Aorta (tissue), 5 donors: Measurements from ENCODE around the gene SUCNR1. TPM values are rescaled to one million over a fixed set of nuclear protein-coding genes. Genes with fewer than 3 reads are reported as not detected.
A peak's percentile ranks its signal among the peaks of the same experiment; 100 is the strongest.

Source experiments
- ATAC-seq: fragments of 200-7000 bp; cut with Tn5 transposase; one replicate; pipeline ENCODE4 v1.9.1; 2022; ENCODE audit warnings: moderate library complexity; ENCODE audit not compliant: low FRiP score
- DNase-seq, 2 donors: peaks; one replicate each; pipeline ENCODE4 v3.0.0-alpha.2; 2020
- H3K27ac ChIP-seq, 2 donors: one replicate each; pipeline ENCODE4 v1.5.1; 2013; ENCODE audit warnings: low read length in 2 of 2, mild to moderate bottlenecking in 2 of 2, moderate library complexity in 2 of 2, control low read depth in 1 of 2, inconsistent platforms in 1 of 2, low read depth in 1 of 2
- H3K27me3 ChIP-seq, 2 donors: one replicate each; pipeline ENCODE4 v1.6.1; 2013; ENCODE audit warnings: control low read depth in 1 of 2, low read length in 1 of 2, mild to moderate bottlenecking in 1 of 2, moderate library complexity in 1 of 2; ENCODE audit not compliant: insufficient read depth in 2 of 2, control insufficient read depth in 1 of 2
- H3K36me3 ChIP-seq, 2 donors: one replicate each; pipeline ENCODE4 v1.6.1; 2013; ENCODE audit warnings: control low read depth in 1 of 2, low read length in 1 of 2, mild to moderate bottlenecking in 1 of 2; ENCODE audit not compliant: insufficient read depth in 2 of 2, control insufficient read depth in 1 of 2
- H3K4me1 ChIP-seq, 2 donors: one replicate each; pipeline ENCODE4 v1.6.1; 2013; ENCODE audit warnings: low read length in 2 of 2, control low read depth in 1 of 2, mild to moderate bottlenecking in 1 of 2, moderate library complexity in 1 of 2; ENCODE audit not compliant: insufficient read depth in 2 of 2, control insufficient read depth in 1 of 2
- H3K4me3 ChIP-seq, 2 donors: one replicate each; pipeline ENCODE4 v1.5.1; 2013; ENCODE audit warnings: low read length in 2 of 2, control low read depth in 1 of 2, mild to moderate bottlenecking in 1 of 2
- H3K9me3 ChIP-seq: one replicate; pipeline ENCODE4 v1.6.1; 2013; ENCODE audit warnings: mild to moderate bottlenecking, low read length; ENCODE audit not compliant: control insufficient read depth
- WGBS, 2 donors: extraction: QIAGEN DNeasy Blood & Tissue Kit; methylation state at CpG; one replicate each; pipeline ENCODE4 v1.1.7; 2013; 5-methylcytosine and 5-hydroxymethylcytosine counted together
- intact Hi-C, 2 donors: fragments of 100-400 bp; cut with DNase I; formaldehyde crosslinking; loops; one replicate each; pipeline versions ENCODE4 v1.14.2 to v1.15.0; 2022
- long read RNA-seq, 2 donors: library from polyadenylated mRNA; unstranded; transcript quantifications; one replicate each; pipeline ENCODE4 v2.0.0, GENCODE V29; 2020 to 2021
- polyA plus RNA-seq, 2 donors: library from polyadenylated mRNA; stranded (reverse); fragments of 200-250 nt; gene quantifications; one replicate each; pipeline ENCODE4 v1.2.3, GENCODE V29; 2013
- total RNA-seq, 2 donors: library from RNA; stranded (reverse); fragmentation: NEBNext Ultra II Directional; extraction: Animal tissue kit (Norgen Biotek cat#: 25700); gene quantifications; one replicate each; pipeline ENCODE4 v1.2.1, GENCODE V29; 2021
- donor health status: healthy with polysubstance abuse.
- donor health status: Bipolar disorder and iron deficiency.
- donor health status: DM: no; HTN: no; CAD: no.
- donor health status: DM: no; HTN: no; CAD: no.
- donor health status: DM: yes; HTN: yes; CAD: no.

SUCNR1 gene, protein sequence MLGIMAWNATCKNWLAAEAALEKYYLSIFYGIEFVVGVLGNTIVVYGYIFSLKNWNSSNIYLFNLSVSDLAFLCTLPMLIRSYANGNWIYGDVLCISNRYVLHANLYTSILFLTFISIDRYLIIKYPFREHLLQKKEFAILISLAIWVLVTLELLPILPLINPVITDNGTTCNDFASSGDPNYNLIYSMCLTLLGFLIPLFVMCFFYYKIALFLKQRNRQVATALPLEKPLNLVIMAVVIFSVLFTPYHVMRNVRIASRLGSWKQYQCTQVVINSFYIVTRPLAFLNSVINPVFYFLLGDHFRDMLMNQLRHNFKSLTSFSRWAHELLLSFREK
- total RNA-seq (1 to 10 TPM; 1.4 to 3.2 TPM), polyA plus RNA-seq (under 1 TPM; 0.15 to 0.88 TPM)
- long read RNA-seq, donor 1, full-length matches to known transcripts, result 8 of 9 reads
- long read RNA-seq, donor 1, partial matches to known transcripts, result 0 of 9 reads
- long read RNA-seq, donor 1, other reads (novel, unspliced or antisense), result 1 of 9 reads
- long read RNA-seq, donor 2, partial matches to known transcripts, result 0 of 1 reads
- long read RNA-seq, donor 2, other reads (novel, unspliced or antisense), result 1 of 1 reads

DNA sequence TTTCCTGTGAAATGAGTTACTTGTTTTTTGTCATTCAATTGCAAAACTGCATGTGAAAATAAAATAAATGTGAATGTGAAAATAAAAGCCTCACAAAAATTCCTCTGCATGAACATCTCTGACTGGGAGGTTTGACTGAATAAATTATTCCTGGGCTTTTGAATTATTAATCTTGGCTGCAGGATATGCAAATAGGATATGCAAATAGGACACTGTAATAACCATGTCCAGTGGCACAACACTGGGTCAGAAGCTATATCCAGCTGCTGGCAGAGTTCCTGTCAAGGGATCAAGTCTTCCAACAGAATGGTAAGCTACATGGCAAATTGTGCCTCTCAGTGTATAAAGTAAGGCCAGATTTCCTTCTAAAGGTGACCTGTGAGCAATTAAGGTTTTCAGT, at the start of gene SUCNR1:
TSS of gene SUCNR1 (plus strand) at position 246 of the 400 bp plus-strand sequence. CDS start 6,250 bp downstream, outside the sequence.
- intact Hi-C loops, result no loop called here
- Histone ChIP-seq H3K4me3 (no peak within 1 kb of the TSS), H3K36me3 (no peaks in the 10 kb centered on the region), H3K9me3 (no peaks in the 10 kb centered on the region), H3K4me1 (peaks cover 0 to 3% of the 10 kb centered on the region in 2 donors), H3K27ac (no peak within 1 kb of the TSS), H3K27me3 (no peaks in the 10 kb centered on the region)
- ATAC-seq, result no peak
- DNase-seq, result no peak

DNA sequence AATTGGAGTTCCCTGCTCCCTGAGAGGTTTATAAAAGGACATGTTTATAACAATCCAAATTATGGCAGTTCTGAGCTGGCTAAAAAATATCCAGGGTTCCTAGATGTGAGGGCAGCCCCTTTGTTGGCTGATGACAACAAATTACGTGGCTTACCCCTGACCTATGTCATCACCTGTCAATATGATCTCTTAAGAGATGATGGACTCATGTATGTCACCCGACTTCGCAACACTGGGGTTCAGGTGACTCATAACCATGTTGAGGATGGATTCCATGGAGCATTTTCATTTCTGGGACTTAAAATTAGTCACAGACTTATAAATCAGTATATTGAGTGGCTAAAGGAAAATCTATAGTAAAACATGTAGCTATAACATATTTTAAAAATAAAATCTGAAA, 45.6 kb upstream of the SUCNR1 start:
- no peaks in the 10 kb centered on the region for H3K36me3 ChIP-seq
- ATAC-seq, result no peak
- 77 to 80% methylated on average over 3 of the region's 3 CpGs for WGBS, 2 donors
- no peaks in the 10 kb centered on the region for H3K27me3 ChIP-seq
- intact Hi-C loops, result no loop called here
- H3K27ac ChIP-seq, result no peak overlapping the region
- H3K4me3 ChIP-seq, result no peak overlapping the region
- no peaks in the 10 kb centered on the region for H3K4me1 ChIP-seq
- H3K9me3 ChIP-seq, result no peaks in the 10 kb centered on the region
- DNase-seq, result no peak

DNA sequence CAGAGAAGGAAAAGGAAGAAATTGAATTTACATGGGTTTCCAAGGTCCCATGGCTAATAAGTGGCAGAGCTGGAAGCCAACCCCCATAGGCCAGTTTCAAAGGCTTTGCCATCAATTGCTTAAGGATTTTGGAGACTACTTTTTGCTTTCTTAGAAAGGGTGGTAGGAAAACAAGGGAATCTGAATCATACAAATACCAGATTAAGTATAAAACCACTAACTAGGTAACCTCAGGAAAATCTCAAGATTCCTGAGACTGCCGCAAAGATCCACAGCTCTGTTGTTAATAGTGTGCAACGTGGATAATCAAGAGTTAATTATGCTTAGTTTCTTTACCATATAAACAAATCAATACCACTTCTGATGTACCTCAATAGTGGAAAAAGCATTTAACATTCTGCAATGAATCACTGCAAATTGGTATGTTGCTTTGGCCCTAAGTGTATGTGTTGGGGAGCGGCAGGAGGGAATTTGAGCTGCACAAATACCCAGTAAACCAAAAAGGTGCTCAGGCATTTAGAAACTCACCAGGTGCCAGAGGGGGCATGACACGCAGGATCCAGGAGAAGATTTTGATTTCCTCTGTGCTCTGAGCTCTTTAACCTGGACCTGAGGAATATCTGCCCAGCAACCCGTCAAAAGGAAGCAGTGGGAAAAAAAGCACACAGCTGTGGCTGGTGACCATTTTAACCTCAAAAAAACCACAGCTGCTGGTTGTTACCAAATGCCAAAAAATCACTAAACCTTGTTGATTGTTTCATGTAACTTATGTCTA, 37.5 kb upstream of the SUCNR1 start:
- no peak overlapping the region for H3K27ac ChIP-seq
- intact Hi-C loops, result no loop called here
- no peak overlapping the region for H3K4me3 ChIP-seq
- H3K27me3 ChIP-seq, result no peaks in the 10 kb centered on the region
- H3K4me1 ChIP-seq, result peaks cover 0 to 2% of the 10 kb centered on the region in 2 donors
- WGBS, 2 donors, result 63 to 68% methylated on average over 5 of the region's 5 CpGs
- DNase-seq, result no peak
- no peaks in the 10 kb centered on the region for H3K36me3 ChIP-seq
- H3K9me3 ChIP-seq, result no peaks in the 10 kb centered on the region
- no peak for ATAC-seq

DNA sequence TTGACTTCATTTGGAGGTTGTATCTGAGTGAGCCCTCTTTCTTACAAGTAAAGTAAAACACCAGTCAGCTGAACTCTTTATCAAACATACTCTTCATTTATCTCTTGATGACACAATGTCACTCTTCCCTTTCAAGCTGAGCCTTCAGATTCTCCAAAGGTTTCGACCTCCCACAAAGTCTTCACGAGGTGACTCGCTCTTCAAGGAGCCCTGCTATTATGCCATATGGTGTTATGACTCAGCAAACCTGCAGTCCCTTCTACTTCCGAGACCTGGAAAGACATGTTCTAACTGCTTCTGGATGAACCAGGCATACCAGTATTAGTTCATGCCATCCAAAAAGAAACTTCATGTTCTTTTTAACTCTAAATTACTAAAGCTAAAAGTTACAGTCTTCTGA, 36.4 kb upstream of the SUCNR1 start:
- no peaks in the 10 kb centered on the region for H3K36me3 ChIP-seq
- 55 to 63% methylated on average over 4 of the region's 4 CpGs for WGBS, 2 donors
- intact Hi-C loops, result no loop called here
- H3K4me3 ChIP-seq, result no peak overlapping the region
- H3K27me3 ChIP-seq, result no peaks in the 10 kb centered on the region
- no peak for ATAC-seq
- no peak overlapping the region for H3K27ac ChIP-seq
- no peaks in the 10 kb centered on the region for H3K9me3 ChIP-seq
- DNase-seq, result no peak
- H3K4me1 ChIP-seq, result peaks cover 0 to 2% of the 10 kb centered on the region in 2 donors

DNA sequence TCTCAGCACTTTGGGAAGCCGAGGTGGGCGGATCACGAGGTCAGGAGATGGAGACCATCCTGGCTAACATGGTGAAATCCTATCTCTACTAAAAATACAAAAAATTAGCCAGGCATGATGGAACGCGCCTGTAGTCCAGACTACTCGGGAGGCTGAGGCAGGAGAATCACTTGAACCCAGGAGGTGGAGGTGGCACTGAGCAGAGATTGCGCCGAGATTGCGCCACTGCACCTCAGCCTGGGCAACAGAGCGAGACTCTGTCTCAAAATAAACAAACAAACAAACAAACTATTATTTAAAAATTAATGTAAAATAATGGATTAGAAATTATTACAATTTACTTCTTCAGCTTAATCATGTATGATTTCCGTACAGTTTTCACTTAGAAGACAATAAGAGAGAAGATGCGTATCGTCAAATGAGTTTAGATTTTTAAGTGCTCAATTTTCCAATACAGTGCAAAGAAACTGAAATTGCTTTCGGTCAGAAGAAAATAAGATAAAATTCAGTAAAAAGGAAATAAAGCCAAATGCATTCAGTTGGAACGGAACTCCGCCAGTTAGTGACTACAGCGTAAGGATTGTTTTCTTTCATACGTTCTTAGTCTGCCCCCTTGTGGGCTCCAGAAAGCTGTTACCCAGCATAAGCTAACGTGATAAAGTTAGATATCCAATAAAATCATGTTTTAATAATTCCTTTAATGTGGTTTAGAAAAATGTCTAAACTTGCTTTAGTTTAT, 34.7 kb upstream of the SUCNR1 start:
- peak; percentile 88 for ATAC-seq
- WGBS, 2 donors, result 52 to 54% methylated on average over 19 of the region's 19 CpGs

DNA sequence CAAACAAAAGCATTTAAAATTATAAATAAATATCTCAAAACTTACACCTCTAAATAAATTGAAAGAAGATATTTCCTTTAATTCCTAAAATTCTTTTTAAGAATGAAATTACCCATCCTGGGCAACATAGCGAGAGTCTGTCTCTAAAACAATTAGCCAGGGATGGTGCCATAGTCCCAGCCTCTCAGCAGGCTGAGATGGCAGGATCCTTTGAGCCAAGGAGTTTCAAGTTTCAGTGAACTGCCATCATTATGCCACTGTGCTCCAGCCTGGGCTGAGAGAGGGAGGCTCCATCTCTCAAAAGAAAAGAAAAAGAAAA, 34.2 kb upstream of the SUCNR1 start:
- no peak overlapping the region for H3K27ac ChIP-seq
- WGBS, 2 donors, result 83 to 84% methylated on average over 1 of the region's 1 CpG
- H3K27me3 ChIP-seq, result no peaks in the 10 kb centered on the region
- intact Hi-C loops, result loop anchor here (2.0 kb wide), 1 partner anchor 400 kb away; no protein-coding TSS in a partner anchor
- no peaks in the 10 kb centered on the region for H3K9me3 ChIP-seq
- DNase-seq (no peak), ATAC-seq (no peak)
- no peak overlapping the region for H3K4me3 ChIP-seq
- peaks cover 0 to 2% of the 10 kb centered on the region in 2 donors for H3K4me1 ChIP-seq
- H3K36me3 ChIP-seq, result no peaks in the 10 kb centered on the region

More for the DNA sequence above, 34.7 kb upstream of the SUCNR1 start:
- Histone ChIP-seq H3K9me3 (no peaks in the 10 kb centered on the region), H3K27ac (no peak overlapping the region), H3K27me3 (no peaks in the 10 kb centered on the region), H3K4me1 (peaks cover 0 to 2% of the 10 kb centered on the region in 2 donors), H3K4me3 (no peak overlapping the region), H3K36me3 (no peaks in the 10 kb centered on the region)
- DNase-seq, result no peak
- intact Hi-C loops, result loop anchor here (2.0 kb wide), 1 partner anchor 400 kb away; no protein-coding TSS in a partner anchor

DNA sequence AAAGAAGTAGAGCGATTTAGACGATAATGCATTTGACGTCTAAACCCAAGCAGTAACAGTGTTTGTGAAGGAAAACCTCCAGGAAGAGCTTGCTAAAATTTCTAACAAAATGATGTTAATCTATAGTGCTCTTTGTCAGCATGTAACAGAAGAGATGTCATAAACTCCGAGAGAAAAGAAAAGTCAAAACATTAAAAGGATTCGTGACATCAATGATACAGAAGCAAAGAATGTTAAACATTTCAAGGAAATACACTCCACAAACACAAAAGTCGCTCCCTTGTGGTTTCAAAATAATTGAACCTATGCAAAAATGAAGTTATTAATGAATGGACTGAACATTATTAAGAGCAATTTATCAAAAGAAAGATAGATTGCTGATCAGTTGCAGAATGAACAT, 31.6 kb upstream of the SUCNR1 start:
- Histone ChIP-seq H3K9me3 (no peaks in the 10 kb centered on the region), H3K4me3 (no peak overlapping the region), H3K36me3 (no peaks in the 10 kb centered on the region), H3K4me1 (peaks cover 0 to 2% of the 10 kb centered on the region in 2 donors), H3K27ac (no peak overlapping the region), H3K27me3 (no peaks in the 10 kb centered on the region)
- DNase-seq, result no peak
- intact Hi-C loops, result no loop called here
- whole genome bisulfite sequencing, 2 donors, result 83 to 85% methylated on average over 6 of the region's 6 CpGs
- no peak for ATAC-seq

DNA sequence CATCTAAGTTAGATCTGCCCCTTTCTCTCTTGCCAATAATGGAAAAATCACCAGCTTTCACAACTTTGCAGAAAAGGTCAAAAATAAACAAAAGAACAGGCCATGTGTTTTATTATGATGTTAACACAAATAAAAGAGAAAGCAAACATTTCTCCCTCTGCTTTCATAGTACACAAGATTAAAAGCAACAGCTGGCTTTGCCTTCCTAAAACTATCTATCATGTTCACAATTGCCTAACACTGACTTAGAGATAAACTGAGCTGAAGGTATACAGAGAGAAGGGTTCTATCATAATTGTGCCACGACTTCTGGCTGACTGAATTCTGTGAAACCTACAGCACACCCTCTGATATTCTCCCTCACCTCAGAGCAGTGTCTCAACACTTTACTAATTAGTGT, 30.2 kb upstream of the SUCNR1 start:
- Histone ChIP-seq H3K27me3 (no peaks in the 10 kb centered on the region), H3K36me3 (no peaks in the 10 kb centered on the region), H3K27ac (no peak overlapping the region), H3K4me1 (no peaks in the 10 kb centered on the region), H3K9me3 (no peaks in the 10 kb centered on the region), H3K4me3 (no peak overlapping the region)
- ATAC-seq, result no peak
- 64 to 65% methylated on average over 1 of the region's 1 CpG for WGBS, 2 donors
- DNase-seq, result no peak
- intact Hi-C loops, result no loop called here
